Measurements from ENCODE around the gene WDR64. TPM values are rescaled to one million over a fixed set of nuclear protein-coding genes. Genes with fewer than 3 reads are reported as not detected.
"Not testable (repeated sequence)": the region's sequence is repeated elsewhere in the genome, so short reads cannot be mapped to it uniquely, and the experiment has no call there.

The WDR64 gene
- polyA plus RNA-seq, 3 donors = 0.14 to 0.79 (median 0.51) TPM

GRCh38 chr1:241716915-241717656, 65.0 kb downstream of the WDR64 start:
- DNase-seq (ENCODE audit: extremely low read depth in 1 of 11, low read depth in 9 of 11, low spot score in 4 of 11) = no peak

DNA sequence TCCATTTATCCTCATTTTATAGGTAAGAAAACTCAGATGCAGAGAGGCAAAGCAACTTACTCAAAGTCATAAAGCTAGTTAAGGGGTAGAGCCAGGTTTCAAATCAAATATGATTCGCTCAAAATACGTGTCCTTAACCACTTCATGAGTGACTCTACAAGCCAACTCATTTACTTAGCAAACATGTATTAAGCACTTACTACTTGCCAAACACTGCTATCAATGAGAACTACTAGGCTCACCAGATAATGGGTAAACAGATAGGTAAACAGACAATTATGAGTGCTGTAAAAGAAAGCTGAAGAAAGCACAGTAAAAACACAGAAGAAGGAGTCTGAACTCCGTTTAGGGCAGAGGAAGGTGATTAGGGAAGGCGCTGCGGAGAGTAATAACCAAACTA, 65.9 kb downstream of the WDR64 start:
- DNase-seq (ENCODE audit: extremely low read depth in 1 of 11, low read depth in 9 of 11, low spot score in 4 of 11) = no peak

GRCh38 chr1:241721011-241721410, 68.9 kb downstream of the WDR64 start:
- no peak for DNase-seq (ENCODE audit: extremely low read depth in 1 of 11, low read depth in 9 of 11, low spot score in 4 of 11)

DNA sequence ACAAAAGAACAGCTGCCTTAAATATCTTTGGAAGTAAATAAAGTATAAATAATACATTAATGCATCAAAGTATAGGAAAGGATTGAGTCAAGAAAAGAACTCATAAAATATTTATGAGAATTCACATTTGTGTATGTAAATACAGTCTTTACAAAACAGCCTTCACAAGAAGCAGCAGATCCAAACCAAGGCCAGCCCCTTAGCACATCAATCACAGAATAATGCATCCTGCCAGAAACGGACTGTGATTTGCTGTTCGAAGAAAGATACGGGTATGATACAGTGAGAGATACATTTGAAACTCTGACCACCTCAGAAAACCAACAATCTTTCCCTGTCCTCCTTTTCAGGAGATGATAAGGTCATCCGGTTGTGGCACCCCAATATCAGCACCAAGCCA, 70.9 kb downstream of the WDR64 start:
- no peak for DNase-seq (ENCODE audit: extremely low read depth in 1 of 11, low read depth in 9 of 11, low spot score in 4 of 11)

GRCh38 chr1:241724741-241725356, 72.8 kb downstream of the WDR64 start:
- DNase-seq (ENCODE audit: extremely low read depth in 1 of 11, low read depth in 9 of 11, low spot score in 4 of 11) = no peak

- no peak for DNase-seq (ENCODE audit: extremely low read depth in 1 of 11, low read depth in 9 of 11, low spot score in 4 of 11)
Observed at GRCh38 chr1:241730031-241730430, 78.0 kb downstream of the WDR64 start.

GRCh38 chr1:241733899-241734298, 81.8 kb downstream of the WDR64 start:
- DNase-seq (ENCODE audit: extremely low read depth in 1 of 11, low read depth in 9 of 11, low spot score in 4 of 11) = no peak

GRCh38 chr1:241734533-241734932, 82.5 kb downstream of the WDR64 start:
- DNase-seq (ENCODE audit: extremely low read depth in 1 of 11, low read depth in 9 of 11, low spot score in 4 of 11) = no peak

DNA sequence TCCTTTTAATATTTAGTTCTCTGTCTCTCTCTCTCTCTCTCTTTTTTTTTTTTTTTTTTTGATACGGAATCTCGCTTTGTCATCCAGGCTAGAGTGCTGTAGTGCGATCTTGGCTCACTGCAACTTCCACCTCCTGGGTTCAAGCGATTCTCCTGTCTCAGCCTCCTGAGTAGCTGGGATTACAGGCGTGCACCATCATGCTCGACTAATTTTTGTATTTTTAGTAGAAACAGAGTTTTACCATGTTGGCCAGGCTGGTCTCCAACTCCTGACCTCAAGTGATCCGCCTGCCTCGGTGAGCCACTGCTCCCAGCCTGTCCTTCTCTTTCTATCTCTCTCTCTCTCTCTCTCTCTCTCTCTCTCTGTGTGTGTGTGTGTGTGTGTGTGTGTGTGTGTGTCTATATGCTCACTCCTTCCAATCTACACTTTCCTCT, 83.4 kb downstream of the WDR64 start:
- not testable (repeated sequence) for DNase-seq (ENCODE audit: extremely low read depth in 1 of 11, low read depth in 9 of 11, low spot score in 4 of 11)

DNA sequence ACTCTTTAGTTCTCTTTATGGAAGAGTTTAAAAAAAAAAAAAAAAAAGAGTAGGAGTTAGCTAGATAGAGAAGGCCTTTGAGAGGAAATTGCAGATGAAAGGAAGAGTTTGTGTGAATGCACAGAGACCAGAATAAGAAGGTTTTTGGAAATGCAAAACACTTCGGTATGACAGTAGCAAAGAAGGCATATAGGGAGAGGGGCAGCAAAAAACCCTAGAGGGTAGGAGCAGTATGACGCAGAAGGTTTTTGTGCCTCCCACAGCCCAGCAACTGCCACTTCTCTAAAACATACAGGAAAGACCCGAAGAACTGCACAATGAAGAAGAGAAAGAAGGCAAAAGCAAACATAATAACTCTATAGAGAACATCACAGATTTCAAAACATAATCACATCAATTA, 84.3 kb downstream of the WDR64 start:
- no peak for DNase-seq (ENCODE audit: extremely low read depth in 1 of 11, low read depth in 9 of 11, low spot score in 4 of 11)

GRCh38 chr1:241738284-241739078, 86.4 kb downstream of the WDR64 start:
- DNase-seq (ENCODE audit: extremely low read depth in 1 of 11, low read depth in 9 of 11, low spot score in 4 of 11) = no peak

- DNase-seq (ENCODE audit: extremely low read depth in 1 of 11, low read depth in 9 of 11, low spot score in 4 of 11) = no peak
Observed at GRCh38 chr1:241742084-241742483, 90.0 kb downstream of the WDR64 start.

DNA sequence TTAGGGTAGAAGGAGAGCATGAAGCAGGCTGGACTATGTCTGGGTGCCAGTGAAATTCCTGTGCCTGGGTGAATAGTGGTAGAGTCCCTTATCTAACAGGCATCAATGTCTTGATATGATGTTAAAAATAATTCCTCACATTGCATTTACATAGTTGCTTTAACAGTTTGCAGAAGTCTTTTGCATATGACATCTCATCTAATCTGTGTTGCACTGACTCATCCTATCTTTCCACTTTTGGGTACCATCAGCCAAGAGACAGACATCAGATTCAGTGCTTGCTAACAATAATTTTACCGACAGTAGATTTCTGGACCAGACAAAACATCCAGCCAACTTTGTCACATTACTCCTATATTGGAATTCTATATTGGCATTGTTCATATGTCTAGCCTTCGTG, 92.5 kb downstream of the WDR64 start:
- no peak for DNase-seq (ENCODE audit: extremely low read depth in 1 of 11, low read depth in 9 of 11, low spot score in 4 of 11)

DNA sequence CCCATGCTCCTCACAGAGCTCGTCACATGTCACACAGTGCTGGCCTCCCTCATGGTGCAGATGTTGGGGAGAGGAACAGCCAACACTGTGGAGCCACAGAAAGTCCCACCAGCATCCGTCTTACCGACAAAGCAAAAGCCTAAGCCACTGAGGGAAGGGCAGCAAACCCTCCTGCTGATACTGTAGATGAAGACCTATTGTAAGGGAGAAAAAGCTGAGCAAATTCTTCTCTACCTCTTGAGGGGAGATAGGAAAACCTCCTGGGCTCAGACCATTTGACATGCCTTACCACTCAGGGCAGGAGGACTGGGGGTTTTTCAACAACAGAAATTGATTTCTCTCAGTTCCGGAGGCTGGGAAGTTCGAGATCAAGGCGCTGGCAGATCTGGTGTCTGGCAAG, 95.9 kb downstream of the WDR64 start:
- no peak for DNase-seq (ENCODE audit: extremely low read depth in 1 of 11, low read depth in 9 of 11, low spot score in 4 of 11)

GRCh38 chr1:241749041-241749944, 97.2 kb downstream of the WDR64 start:
- no peak for DNase-seq (ENCODE audit: extremely low read depth in 1 of 11, low read depth in 9 of 11, low spot score in 4 of 11)

- DNase-seq (ENCODE audit: extremely low read depth in 1 of 11, low read depth in 9 of 11, low spot score in 4 of 11) = no peak
Observed at GRCh38 chr1:241749945-241750695, 98.0 kb downstream of the WDR64 start.

GRCh38 chr1:241751524-241751923, 99.4 kb downstream of the WDR64 start:
- DNase-seq (ENCODE audit: extremely low read depth in 1 of 11, low read depth in 9 of 11, low spot score in 4 of 11) = no peak

GRCh38 chr1:241762713-241763339, 110.7 kb downstream of the WDR64 start:
- DNase-seq (ENCODE audit: extremely low read depth in 1 of 11, low read depth in 9 of 11, low spot score in 4 of 11) = no peak
